ENCODE data around the gene EFEMP2.

GRCh38 chr11:65892661-65893317, 20.2 kb upstream of the EFEMP2 start:
- no peak for TF ChIP-seq CTCF (IDR thresholded peaks at IDR 0.05)
- TF ChIP-seq EZH2 (IDR thresholded peaks at IDR 0.05), result no peak

All from neural progenitor cell (in vitro differentiated cells).